Transverse colon (tissue), 4 donors: ENCODE measurements around the gene SEMA4F. TPM values are rescaled to one million over a fixed set of nuclear protein-coding genes. Genes with fewer than 3 reads are reported as not detected.

Source experiments
- DNase-seq: peaks from one replicate; pipeline ENCODE4 v3.0.0-alpha.2; 2019
- H3K27ac ChIP-seq, 4 donors: fragments of 200-600 bp; sonication (generic); 2 replicates each; pipeline ENCODE4 v1.5.1; 2016 to 2018; ENCODE audit warnings: inconsistent platforms in 4 of 4
- H3K27me3 ChIP-seq: fragments of 200-600 bp; sonication (generic); 2 replicates; pipeline ENCODE4 v1.5.1; 2017; ENCODE audit warnings: inconsistent platforms
- H3K36me3 ChIP-seq, 4 donors: fragments of 200-600 bp; sonication (generic); 2 replicates each; pipeline ENCODE4 v1.5.1; 2017 to 2019; ENCODE audit warnings: inconsistent platforms in 4 of 4
- H3K4me1 ChIP-seq, 4 donors: fragments of 200-600 bp; sonication (generic); 2 replicates each; pipeline ENCODE4 v1.5.1; 2017 to 2020; ENCODE audit warnings: inconsistent platforms in 4 of 4
- H3K4me3 ChIP-seq, 4 donors: fragments of 200-600 bp; sonication (generic); 1 replicate in 1 of 4; 2 replicates in 3 of 4; pipeline versions ENCODE4 v1.5.1 to v1.6.1; 2017 to 2019; ENCODE audit warnings: inconsistent platforms in 4 of 4
- H3K9me3 ChIP-seq, 2 donors: fragments of 200-600 bp; sonication (generic); 2 replicates each; pipeline ENCODE4 v1.5.1; 2017 to 2019; ENCODE audit warnings: inconsistent platforms in 2 of 2
- EP300 ChIP-seq: sonication (generic); formaldehyde crosslinking; IDR thresholded peaks from one replicate; pipeline ENCODE4 v1.6.1; 2017; ENCODE audit warnings: antibody characterized with exemption, low read depth
- POLR2A ChIP-seq: fragments of 450-650 bp; IDR thresholded peaks from one replicate; pipeline ENCODE4 v1.6.1; 2016; ENCODE audit warnings: antibody characterized with exemption, mild to moderate bottlenecking, moderate library complexity
- POLR2AphosphoS5 ChIP-seq, 3 donors: sonication (generic); formaldehyde crosslinking; IDR thresholded peaks; one replicate each; pipeline ENCODE4 v1.6.1; 2016; ENCODE audit warnings: antibody characterized with exemption in 3 of 3
- WGBS, 2 donors: methylation state at CpG; one replicate each; pipeline ENCODE4 v1.1.5; 2018; ENCODE audit warnings: low coverage in 1 of 2; 5-methylcytosine and 5-hydroxymethylcytosine counted together
- in situ Hi-C, 4 donors: fragments of 200-750 bp; cut with MboI; loops; one replicate each; pipeline versions ENCODE4 v1.15.0 to v1.15.1; 2017; ENCODE audit warnings: low sequenced_read_pairs in 3 of 4, low pct_ligation_motif_present in 1 of 4, low pct_unique_long_range_greater_than_20kb in 1 of 4
- intact Hi-C: fragments of 100-400 bp; cut with DNase I; formaldehyde crosslinking; loops from one replicate; pipeline ENCODE4 v1.15.1; 2023; ENCODE audit warnings: low total_unique reads
- total RNA-seq, 4 donors: library from RNA; depleted of rRNA; stranded (reverse); fragments of >200 nt; gene quantifications; one replicate each; pipeline ENCODE4 v1.1.0, GENCODE V29; 2016
- TF ChIP-seq, protein P1 (sequence below), 5 experiments: fragments of 200-600 bp in 3 of 5; fragments of 450-650 bp in 2 of 5; sonication (generic) in 3 of 5; IDR thresholded peaks; 1 replicate in 2 of 5; 2 replicates in 3 of 5; pipeline ENCODE4 v1.5.1; 2016 to 2017; ENCODE audit warnings: antibody characterized with exemption in 5 of 5, inconsistent platforms in 3 of 5, mild to moderate bottlenecking in 2 of 5, moderate library complexity in 1 of 5

The SEMA4F gene
- total RNA-seq, 4 donors from 2014 or later = 0.75 to 5.7 (median 3.6) TPM

GRCh38 chr2:74632209-74632938 lies 21.7 kb upstream of the SEMA4F start:
- intact Hi-C loops = no loop called here
- Histone ChIP-seq H3K36me3 (no peaks in the 10 kb centered on the region), H3K27me3 (no peaks in the 10 kb centered on the region), H3K4me3 (no peak overlapping the region), H3K4me1 (peaks cover 0 to 2% (median 0%) of the 10 kb centered on the region in 4 donors), H3K27ac (no peak overlapping the region), H3K9me3 (no peaks in the 10 kb centered on the region)
- 78 to 82% methylated on average over 3 of the region's 3 CpGs for WGBS, 2 donors
- in situ Hi-C loops = no loop called here
- TF ChIP-seq POLR2A (no peak), POLR2AphosphoS5 (IDR thresholded peaks at IDR 0.05) (no peak), EP300 (no peak)
- TF ChIP-seq, protein P1, sequence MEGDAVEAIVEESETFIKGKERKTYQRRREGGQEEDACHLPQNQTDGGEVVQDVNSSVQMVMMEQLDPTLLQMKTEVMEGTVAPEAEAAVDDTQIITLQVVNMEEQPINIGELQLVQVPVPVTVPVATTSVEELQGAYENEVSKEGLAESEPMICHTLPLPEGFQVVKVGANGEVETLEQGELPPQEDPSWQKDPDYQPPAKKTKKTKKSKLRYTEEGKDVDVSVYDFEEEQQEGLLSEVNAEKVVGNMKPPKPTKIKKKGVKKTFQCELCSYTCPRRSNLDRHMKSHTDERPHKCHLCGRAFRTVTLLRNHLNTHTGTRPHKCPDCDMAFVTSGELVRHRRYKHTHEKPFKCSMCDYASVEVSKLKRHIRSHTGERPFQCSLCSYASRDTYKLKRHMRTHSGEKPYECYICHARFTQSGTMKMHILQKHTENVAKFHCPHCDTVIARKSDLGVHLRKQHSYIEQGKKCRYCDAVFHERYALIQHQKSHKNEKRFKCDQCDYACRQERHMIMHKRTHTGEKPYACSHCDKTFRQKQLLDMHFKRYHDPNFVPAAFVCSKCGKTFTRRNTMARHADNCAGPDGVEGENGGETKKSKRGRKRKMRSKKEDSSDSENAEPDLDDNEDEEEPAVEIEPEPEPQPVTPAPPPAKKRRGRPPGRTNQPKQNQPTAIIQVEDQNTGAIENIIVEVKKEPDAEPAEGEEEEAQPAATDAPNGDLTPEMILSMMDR (IDR thresholded peaks at IDR 0.05) = no peak
- no peak for DNase-seq

DNA sequence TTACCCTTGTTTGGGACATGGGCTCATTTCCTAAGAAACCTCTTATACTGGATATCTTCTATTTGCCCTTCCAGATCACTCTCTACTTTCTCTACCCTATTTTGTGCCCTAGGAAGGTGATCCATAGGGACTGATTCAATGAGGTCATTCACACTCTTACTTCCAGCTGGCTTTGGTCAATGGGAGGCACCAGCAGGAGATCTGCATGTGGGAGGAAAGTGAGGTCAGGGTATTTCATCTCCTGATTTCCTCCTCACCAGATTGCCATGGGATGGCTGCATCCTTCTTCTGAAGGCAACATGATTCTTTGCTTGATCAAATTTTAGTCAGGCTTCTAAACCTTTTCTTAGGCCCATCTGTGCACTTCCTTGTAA lies 21.1 kb upstream of the SEMA4F start:
- Histone ChIP-seq H3K27me3 (no peaks in the 10 kb centered on the region), H3K9me3 (no peaks in the 10 kb centered on the region), H3K27ac (no peak overlapping the region), H3K36me3 (no peaks in the 10 kb centered on the region), H3K4me1 (peaks cover 0 to 2% (median 0%) of the 10 kb centered on the region in 4 donors), H3K4me3 (no peak overlapping the region)
- TF ChIP-seq POLR2AphosphoS5 (IDR thresholded peaks at IDR 0.05) (no peak), POLR2A (no peak), EP300 (no peak)
- TF ChIP-seq, protein P1 (IDR thresholded peaks at IDR 0.05) = no peak
- DNase-seq = no peak
- intact Hi-C loops (no loop called here), in situ Hi-C loops (no loop called here)

DNA sequence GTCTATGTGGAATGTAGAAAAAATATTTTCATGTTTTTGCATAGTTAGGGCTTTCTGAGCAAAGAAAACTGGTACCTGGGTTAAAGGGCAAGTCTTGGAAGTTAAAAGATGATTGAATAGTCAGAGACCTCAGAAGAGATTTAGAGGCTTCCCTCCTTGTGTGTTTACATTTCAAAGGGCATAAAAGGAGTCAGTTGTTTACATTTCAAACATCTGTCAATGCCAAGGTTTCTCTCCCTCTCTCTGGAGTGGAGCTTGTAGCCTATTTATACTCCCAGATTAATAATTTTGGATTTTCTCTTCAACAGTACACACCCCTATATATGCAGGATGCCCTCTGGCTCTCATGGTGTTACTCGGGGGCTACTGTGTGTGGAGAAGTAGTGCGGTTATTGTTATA lies 14.5 kb upstream of the SEMA4F start:
- intact Hi-C loops = no loop called here
- Histone ChIP-seq H3K27me3 (no peaks in the 10 kb centered on the region), H3K36me3 (no peaks in the 10 kb centered on the region), H3K4me1 (peaks cover 0 to 4% (median 0%) of the 10 kb centered on the region in 4 donors), H3K4me3 (no peak overlapping the region), H3K9me3 (no peaks in the 10 kb centered on the region), H3K27ac (no peak overlapping the region)
- in situ Hi-C loops = no loop called here
- DNase-seq = no peak
- 79 to 83% methylated on average over 2 of the region's 2 CpGs for WGBS, 2 donors
- TF ChIP-seq POLR2AphosphoS5 (IDR thresholded peaks at IDR 0.05) (no peak), POLR2A (no peak), EP300 (no peak)
- TF ChIP-seq, protein P1 (IDR thresholded peaks at IDR 0.05) = no peak

DNA sequence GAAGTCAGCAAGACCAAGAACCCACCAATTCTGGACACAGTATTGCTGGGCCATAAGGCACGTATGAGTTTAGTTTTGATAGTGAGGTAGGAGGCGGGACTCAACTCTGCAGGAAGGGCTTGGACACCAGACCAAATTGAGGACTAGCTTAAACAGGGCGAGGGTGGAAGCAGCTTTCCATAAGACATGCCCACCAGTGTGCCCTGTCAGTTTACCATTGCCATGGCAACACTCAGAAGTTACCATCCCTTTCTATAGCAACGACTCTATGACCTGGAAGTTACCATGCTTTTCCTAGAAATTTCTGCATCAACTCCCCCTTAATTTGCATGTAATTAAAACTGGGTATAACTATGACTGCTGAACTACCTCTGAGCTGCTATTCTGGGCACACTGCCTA lies 8.7 kb upstream of the SEMA4F start:
- Histone ChIP-seq H3K36me3 (no peaks in the 10 kb centered on the region), H3K27ac (no peak overlapping the region), H3K4me1 (no peaks in the 10 kb centered on the region), H3K9me3 (no peaks in the 10 kb centered on the region), H3K27me3 (peaks cover 21% of the 10 kb centered on the region), H3K4me3 (no peak overlapping the region)
- 73% methylated on average over 4 of the region's 4 CpGs; no CpG with 5 or more reads in 1 of the 2 donors for WGBS, 2 donors
- in situ Hi-C loops (no loop called here), intact Hi-C loops (no loop called here)
- TF ChIP-seq POLR2A = no peak
- TF ChIP-seq EP300 = no peak
- TF ChIP-seq POLR2AphosphoS5 (IDR thresholded peaks at IDR 0.05) = no peak
- TF ChIP-seq, protein P1 (IDR thresholded peaks at IDR 0.05) = no peak
- no peak for DNase-seq
